GM18508 (cell line): ENCODE measurements around the gene CAMSAP2.
"Not testable (repeated sequence)": the region's sequence is repeated elsewhere in the genome, so short reads cannot be mapped to it uniquely, and the experiment has no call there.

Source experiments
- ATAC-seq: cut with Tn5 transposase; IDR thresholded peaks from one replicate; pipeline ENCODE4 v1.9.1; 2021; ENCODE audit warnings: moderate number of reproducible peaks; ENCODE audit not compliant: insufficient read depth, unreplicated experiment

CAMSAP2 gene

DNA sequence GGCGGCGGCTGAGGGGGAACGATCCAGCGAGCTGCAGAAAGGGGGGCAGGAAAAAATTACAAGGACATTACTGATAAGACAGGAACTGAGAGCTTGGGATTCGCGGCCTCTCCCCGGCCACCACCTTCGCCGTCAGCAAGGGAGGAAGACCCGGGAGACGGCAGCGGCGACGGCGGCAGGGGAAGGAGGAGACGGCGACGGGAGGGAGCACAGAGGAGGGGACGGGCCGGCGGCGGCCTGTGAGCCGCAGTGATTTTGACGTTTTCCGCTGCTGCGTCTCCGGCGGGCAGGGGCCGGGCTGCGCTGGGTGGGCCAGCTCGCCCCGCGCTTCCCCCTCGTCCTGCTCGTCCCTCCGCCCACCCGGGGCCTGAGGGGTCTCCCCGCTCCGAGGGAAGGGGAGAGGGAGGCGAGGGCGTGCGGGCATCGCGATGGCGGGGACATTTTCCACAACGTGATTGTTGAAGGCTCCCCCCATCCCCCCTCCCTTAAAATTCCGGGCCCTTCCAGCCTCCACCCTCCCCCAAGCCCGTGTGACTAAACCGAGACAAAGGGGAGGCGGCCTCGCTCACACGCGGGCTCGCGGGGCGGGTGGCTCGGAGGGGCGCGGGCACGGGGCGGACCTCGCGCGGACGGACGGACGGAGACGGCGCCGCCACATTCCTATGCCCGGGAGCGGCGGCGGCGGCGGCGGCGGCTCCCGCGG lies 407 bp downstream of the CAMSAP2 start:
- no peak for ATAC-seq

DNA sequence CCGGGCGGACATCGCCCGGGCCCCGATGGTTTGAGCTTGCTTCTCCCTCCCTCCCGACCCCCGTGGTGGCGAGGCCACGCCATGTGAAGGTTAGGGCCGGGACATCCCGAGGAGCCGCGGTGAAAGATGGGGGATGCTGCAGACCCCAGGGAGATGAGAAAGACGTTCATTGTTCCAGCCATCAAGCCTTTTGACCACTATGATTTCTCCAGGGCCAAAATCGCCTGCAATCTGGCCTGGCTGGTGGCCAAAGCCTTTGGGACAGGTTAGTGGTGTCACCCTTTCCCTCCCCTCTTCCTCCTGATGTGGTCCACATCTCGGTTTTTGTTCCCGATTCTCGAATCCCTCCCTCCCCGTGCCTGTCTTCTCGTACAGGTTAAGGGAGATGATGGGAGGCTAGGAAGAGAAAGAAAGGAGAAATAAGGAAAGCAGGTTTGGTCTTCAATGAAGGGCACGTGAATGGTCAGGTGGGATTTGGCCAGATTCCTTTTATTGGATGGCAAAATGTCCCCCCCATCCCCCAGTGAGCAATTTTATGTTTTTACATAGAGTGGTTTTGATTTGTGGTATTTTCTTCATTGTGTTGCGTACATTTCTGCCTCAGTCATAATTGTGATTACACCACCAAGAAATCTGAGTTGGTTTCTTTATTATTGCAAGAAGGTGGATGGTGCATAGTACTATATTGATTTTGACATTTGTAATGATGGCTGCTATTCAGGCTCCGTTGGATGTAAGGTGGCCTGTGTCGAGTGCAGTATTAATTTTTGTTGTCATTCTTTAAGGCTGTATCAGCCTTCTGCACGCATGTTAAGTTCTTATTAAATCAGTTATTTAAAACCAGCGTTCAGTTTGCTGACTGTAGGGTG lies 1.2 kb downstream of the CAMSAP2 start:
- ATAC-seq: no peak

DNA sequence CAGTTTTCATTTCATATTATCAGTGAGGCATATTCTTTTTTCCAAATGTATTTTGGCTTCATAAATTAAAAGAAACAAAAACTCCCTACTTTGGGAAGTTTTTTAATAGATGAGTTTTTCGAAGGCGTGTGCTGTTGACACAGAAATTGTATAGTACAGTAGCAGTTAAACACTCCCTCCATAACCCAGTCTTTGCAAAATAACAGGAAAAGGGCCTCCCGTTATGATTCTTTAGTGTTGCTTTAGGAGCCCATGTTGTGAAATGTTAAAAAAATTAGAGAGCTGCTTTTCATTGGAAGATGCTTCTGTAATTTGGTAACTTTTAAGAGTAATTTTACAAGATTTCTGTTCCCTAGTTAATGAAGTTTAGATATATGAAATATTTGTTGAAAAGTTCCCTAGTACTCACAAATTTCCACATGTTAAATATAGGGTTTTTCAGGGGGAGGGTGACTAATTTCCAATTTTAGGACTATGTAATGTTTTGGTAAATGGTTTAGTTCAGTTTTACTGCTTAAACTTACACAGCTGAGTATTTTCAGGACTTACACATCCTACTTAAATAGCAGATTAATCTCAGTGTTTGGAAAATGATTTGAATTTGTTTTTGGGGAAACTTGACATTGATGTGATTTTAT lies 2.0 kb downstream of the CAMSAP2 start:
- ATAC-seq: no peak

DNA sequence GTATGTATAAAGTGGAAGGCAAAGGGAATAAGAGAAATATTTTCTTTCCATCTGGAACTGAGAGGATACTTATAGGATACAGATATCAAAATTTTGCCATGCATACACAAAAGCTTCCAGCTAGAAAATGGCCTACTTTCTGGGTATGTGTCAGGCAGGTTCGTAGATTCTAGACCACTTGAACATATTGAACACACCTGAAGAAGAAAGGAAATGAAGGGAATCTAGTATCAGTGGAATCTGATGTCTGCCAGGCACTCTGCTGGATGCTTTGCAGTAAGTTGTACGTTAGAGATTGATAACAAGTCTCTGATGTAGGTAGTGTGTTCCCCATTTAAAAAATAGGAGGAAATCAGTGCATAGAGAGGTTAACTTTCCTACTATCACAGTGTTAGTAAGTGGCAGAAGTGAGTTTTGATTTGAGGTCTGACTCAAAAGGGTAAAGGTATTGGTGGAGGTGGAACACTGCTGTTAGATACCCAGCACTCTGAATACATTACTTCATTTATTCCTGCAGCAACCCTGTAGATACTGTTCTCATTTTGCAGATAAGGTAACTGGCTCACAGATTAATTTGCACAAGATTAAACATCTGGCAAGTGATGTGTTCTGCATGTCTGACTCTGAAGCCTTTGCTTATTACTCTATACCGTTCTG lies 3.0 kb downstream of the CAMSAP2 start:
- no peak for ATAC-seq

DNA sequence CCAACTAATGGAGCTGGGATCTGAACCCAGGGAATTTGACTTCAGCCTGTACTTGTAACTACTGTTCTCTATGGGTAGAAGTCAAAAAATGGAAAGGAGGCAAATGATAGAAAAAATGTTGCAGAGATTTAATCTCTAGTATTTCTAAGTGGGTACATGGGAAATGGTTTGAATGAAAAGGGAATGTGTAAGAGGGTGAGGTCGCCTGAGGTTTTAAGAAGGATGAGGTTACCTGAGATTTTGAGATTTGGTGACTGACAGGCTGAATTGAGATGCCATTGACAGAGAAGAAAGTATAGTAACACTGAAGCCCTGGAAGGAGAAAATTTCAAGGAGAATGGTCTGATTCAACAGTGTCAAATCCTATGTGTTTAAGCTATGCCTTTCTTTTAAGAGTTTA lies 5.5 kb downstream of the CAMSAP2 start:
- ATAC-seq: no peak

DNA sequence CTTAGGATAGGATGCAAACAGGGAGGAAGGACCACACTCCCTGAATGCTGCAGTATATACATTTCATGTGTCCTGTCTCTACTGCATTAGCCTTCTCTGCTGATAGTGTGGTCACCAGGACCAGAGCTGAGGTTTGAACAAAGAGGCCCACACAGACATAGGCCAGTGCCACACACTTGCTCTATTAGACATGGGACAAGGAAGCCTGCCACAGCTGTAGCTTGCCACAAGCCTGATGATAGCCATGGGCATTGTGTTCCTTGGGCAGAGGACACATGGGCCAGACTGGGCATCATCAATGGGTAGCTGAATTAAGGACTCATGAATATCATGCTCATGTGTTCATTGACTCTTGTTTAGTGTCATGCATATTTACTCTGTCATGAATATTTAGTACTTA lies 10.4 kb downstream of the CAMSAP2 start:
- ATAC-seq: no peak

DNA sequence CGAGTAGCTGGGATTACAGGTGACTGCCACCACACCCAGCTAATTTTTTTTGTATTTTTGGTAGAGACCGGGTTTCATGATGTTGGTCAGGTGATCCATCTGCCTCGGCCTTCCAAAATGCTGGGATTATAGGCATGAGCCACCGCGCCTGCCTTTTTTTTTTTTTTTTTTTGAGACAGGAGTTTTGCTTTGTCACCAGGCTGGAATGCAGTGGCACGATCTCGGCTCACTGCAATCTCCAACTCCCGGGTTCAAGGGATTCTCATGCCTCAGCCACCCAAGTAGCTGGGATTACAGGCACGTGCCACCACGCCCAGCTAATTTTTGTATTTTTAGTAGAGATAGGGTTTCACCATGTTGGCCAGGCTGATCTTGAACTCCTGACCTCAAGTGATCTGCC lies 12.1 kb downstream of the CAMSAP2 start:
- ATAC-seq: not testable (repeated sequence)

DNA sequence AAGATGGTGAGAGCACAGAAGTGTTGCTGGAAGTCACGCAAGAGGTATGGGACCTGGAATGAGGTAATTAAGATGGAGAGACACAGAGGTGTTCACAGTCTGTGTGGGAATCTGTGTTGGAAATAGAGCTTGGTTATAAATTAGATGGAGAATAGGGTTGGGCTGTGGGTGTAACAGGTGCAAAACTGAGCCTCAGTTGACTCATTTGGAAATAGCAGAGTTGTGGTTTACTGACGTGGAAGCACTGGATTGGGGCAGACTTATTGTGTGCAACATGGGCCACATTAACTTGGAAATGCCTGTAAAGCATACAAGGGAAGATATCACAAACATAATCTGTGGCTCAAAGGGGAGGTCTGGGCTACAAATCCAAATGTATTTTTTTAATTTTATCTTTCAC lies 13.0 kb downstream of the CAMSAP2 start:
- ATAC-seq: peak; percentile 55

DNA sequence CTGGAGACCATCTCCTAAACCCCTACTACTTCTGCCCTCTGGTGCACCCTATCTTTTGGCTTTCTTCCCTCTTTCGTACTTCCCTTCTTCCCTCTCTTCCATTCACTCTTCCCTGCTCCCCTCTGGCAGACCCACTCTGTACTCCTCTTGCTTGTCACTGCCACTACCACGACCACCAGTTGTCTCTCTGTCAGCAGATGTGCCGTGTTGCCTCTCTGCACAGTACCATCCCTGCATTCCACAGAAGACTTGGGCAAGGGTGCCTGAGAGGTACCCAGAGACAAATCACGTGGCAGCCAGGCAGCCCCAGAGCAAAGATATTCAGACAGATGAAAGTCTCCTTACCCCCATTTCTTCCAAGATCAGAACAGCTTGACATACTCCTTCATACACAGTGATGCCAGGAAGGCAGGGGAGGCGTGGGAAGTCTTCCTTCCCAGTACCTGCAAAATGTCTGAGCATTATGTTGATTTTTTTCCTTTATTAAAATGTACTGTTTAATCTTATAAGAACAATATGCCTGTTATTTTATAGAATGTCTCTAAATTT lies 15.0 kb downstream of the CAMSAP2 start:
- no peak for ATAC-seq

DNA sequence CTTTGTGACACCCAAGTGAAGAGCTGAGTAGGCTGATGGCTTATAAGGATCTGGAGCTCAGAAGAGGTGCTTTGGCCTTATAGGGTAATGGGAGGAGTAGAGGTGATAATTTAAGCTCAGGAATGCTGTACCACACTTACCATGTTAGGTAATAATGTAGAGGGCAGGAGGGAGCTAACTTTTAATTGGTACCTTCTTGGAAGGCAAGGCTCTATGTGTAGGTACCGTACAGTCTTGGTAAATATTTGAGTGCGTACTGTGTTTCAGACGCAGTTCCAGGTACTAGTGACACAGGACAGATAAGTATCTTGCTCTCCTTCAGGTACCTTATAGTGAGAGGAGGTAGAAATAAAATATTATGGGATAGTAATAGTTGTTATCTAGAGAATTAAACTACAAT lies 16.8 kb downstream of the CAMSAP2 start:
- ATAC-seq: no peak

DNA sequence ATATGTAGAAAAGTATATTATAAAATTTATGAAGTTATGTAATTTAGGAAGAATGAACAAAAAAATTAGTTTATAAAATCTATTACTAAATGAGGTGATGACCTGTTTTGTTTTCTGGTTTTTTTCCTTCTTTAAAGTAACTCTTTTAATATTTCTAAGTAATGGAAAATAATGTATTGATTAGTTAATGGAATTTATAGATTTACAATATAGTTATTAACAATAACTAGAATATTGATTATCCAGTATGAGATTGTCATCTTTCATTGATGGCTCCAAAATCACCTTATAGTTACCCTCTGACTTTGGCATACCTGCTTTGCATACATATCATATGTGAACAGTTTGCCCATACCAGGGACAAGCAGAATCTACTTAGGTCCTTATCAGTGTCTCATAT lies 23.4 kb downstream of the CAMSAP2 start:
- no peak for ATAC-seq

DNA sequence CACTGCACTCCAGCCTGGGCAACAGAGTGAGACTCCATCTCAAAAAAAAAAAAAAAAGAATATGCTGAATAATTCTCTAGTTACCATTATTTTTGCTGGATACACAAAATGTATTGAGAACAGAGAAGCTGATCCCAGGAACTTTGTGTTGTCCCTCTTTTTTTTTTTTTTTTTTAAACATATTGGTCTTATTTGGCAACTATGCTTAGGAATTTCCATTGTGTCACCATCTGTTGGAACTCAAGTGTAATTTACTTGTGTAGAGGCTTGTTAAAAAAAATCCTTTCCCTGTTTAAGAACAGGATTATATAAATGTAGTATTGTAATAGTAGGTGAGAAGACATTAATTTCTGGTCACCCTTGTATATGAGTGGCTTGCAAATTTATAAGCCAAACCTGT lies 28.6 kb downstream of the CAMSAP2 start:
- ATAC-seq: no peak

DNA sequence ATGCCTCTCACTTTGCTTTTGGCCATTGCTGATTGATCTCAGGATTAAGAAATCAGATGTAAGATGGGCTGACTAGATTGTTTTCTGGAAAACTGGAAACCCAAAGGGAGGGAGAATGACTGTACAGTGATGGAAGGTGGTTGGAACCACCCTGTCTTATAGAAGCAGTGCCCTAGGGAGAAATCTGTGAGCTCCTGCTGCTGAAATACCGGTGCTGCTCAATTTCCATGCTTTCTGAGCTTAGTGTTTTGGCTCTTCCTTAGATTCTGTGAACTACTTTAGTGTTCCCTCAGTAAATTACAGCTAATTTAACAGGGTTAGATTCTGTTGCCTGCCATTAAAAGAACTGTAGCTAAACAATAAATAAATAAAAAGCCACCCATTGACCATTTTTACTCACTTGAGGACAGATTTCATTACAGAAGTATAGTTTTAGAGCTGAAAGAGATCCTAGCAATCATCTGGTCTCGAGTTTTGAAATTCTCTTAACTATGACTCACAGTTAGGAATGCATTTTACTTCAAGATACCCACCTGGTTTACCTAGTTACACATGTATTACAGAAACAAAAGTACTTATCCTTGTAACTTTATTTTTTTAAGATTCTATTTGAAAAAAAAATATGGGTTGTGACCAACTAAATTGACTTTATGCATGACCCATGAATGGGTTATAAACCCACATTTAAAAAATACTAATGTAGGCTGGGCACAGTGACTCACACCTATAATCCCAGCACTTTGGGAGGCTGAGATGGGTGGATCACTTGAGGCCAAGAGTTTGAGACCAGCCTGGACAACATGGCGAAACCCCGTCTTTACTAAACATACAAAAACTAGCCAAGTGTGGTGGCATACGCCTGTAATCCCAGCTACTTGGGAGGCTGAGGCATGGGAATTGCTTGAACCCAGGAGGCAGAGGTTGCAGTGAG lies 33.2 kb downstream of the CAMSAP2 start:
- no peak for ATAC-seq

DNA sequence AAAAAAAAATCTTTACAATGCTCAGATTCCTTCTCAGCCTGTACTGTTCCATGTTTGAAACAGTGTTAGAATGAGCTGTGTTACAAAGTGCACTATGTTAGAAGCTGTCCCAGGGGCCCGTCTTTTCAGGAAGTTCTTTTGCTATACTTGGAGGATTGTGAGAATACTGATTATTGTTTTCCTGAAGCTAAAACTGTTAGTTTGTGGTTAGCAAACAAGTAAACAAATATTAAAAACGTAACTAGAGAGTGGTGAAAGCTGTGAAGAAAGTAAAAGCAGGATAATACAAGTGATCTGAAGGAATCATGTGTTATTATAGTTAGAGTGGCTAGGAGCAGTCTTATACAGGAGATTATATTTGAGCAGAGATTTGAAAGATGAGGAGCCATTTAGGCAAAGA lies 35.6 kb downstream of the CAMSAP2 start:
- ATAC-seq: no peak

DNA sequence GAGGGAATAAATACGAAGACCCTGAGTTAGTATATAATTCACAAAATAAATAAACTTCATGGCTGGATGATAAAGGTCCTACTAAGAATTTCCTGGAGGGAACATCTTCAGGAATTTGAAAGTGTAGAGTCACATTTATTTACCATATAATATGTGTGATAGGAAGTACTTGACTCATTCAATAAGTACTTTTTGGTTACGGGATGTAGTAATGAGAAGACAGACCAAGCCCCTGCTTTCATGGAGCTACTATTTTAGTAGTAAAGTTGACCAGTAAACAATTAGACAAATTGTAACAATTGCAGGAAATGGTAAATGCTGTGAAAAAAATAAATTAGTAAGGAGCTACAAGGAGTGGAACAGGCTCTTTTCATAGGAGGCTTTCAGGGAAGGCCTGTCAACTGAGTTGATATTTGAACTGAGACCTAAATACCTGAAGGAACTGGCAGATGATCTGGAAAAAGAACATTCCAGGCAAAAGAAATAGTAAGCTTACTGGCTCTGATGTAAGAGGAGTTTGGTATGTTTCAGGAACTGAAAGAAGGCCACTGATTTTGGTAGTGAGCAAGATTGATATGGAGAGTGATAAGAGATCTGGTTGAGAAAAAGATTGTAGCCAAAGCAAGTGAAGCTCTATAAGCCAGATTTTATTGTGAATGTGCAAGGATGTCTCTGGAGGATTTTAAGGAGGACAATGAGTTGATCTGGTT lies 36.2 kb downstream of the CAMSAP2 start:
- no peak for ATAC-seq

DNA sequence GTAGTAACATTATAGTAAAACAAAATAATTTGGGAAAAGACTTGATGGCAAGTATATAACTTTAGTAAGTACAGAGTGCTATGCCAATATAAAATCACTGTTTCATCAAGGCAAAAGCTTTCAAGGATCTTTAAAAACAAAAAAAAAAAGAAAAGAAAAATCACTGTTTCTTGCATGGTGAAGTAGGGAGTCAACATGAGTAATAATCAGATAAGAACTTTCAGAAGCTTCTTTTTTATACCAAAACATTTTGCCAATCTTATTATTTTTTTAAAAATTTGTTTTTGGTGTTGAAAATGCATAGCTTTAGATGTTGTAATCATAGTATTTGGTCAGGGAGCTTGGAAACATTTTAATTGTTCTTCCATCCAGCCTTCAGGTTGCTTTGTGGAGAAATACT lies 37.2 kb downstream of the CAMSAP2 start:
- ATAC-seq: no peak

DNA sequence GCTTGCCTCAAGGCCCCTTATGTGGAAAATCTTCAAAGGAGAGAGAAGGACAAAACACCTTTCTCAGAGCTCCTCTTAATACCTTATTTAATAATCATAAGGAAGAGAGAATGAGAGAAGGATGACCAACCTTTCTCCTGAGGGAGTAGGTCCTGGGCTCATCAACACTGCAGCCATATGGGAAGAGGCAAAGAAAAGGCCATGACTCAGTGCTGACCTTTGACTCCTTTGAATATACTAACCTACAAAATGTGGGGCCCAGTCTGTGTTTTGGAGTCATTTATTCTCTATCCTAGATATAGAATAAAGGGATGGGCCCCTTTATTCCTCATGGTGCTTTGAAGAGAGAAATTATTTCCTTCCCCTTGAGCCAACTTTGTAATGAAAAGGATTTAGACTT lies 38.3 kb downstream of the CAMSAP2 start:
- no peak for ATAC-seq

DNA sequence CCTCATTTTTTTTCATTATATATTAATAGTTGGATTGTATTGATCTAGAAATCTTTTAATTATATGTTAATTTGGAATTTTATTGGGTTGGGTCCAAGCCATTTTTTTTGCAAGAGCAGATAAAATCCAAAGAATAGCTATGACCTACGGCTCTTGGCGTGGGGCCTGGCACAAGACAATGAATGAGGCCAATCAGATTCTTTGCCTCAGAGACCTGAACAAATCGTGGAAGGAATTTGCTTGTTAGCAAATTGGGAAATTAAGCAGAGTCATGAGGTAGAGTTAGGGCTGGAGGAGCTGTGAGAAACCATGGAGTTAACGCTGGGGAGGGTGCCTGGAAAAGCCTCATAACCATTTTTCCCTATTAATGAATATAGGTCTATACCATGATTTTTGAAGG lies 40.1 kb downstream of the CAMSAP2 start:
- no peak for ATAC-seq

DNA sequence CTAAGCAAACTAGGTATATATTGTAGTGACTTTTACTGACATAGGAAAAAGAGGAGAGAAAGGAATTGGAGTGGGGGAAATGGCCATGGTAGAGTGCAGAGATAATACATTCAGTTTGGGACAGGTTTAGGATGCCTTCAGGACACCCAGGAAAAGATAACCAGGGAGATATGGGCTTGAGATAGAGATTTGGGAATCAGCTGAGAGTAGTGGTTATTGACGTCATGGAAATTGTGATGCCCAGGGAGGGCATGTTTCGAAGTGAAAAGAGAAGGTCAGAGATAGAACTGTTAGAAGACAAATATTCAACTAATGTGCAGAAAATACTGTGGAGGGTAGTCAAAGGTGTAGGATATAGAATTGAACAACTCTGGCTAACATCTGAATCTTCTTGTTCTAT lies 40.6 kb downstream of the CAMSAP2 start:
- ATAC-seq: no peak
